GM18502 (cell line): Measurements from ENCODE around the gene MAPKAPK2.

ENCODE experiments used
- ATAC-seq: cut with Tn5 transposase; IDR thresholded peaks from one replicate; pipeline ENCODE4 v1.9.1; 2021; ENCODE audit warnings: mild to moderate bottlenecking; ENCODE audit not compliant: unreplicated experiment, poor library complexity

Gene MAPKAPK2

DNA sequence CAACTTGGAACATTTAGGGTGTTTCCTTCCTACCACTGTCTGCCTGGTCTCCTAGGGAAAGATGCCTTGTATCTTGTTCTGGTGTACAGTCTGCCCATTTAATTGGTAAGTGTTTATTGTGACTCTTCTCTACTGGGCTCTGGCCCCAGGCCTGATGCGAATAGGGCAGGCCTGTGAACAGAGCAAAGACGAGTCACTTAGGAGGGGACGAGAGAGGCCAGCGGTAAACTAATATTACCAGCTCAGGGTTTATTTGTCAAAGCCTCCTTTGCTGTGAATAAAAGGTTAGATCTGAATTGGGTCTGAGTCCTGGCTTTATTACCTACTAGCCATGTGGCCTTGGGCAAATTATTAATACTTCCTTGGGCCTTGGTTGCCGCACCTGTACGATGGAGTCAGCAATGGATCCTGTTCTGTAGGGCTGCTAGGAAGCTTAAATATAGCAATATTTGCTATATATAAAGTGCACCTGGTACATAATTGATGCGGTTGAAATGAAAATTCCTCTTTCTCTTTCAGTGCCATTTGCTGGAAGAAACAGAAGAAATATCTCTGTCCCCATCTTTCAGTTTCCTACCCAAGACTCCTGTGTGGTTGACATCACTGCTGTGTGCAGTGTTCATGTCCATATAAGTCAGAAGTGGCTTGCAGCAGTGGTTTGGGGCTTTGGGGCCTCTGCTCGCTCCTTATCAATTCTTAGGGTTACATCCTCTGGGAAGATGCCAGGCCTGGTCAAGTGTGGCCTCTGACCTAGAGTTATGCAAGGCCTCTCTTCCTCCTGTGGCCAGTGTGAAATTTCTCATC is 32.4 kb downstream of the MAPKAPK2 start:
- ATAC-seq: peak; percentile 81

DNA sequence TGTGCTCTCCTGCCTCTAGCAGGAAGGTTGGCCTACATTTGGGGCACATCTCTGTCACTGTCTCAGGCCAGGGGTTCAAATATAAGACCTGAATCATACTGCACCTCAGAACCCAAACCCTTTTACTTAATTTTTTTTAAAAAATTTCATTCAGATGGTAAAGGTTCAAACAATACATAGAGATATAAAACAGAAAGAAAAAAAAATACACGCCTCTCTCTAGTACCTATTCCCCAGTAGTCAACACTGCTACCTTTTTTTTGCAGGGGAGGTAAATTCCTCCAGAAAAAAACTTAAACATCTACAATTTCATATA is 32.9 kb downstream of the MAPKAPK2 start:
- ATAC-seq: no peak

DNA sequence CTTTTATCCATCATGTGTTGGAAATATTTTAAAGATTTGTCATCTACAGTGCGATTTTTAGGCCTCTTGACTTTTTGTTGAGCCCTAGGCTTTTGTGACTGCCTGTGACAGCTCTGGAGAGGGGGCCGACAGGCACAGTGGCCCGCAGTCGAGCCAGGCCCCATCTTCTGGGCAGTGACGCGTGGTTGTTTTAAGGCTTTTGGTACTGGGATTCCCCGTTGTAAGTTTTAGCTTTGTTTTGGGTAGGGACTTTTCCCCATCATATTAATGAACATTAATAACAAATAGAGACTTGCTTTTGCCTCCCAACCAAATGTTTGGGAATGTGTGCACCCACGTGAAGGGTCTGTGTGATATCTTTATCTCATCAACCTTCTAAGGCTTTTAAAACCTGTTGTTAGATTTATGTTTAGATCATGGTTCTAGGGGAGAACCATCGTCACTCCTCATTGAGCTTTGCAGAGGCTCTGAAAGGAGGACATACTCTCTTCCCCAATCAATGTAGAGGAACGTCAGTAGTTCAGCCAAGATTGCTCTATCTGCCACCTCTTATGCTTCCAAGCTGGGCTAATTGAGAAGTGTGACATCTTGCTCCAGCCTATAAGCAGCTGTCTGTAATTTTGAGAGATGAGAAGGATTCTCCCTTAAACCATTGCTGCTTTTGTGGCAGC is 34.6 kb downstream of the MAPKAPK2 start:
- ATAC-seq: peak; percentile 41

DNA sequence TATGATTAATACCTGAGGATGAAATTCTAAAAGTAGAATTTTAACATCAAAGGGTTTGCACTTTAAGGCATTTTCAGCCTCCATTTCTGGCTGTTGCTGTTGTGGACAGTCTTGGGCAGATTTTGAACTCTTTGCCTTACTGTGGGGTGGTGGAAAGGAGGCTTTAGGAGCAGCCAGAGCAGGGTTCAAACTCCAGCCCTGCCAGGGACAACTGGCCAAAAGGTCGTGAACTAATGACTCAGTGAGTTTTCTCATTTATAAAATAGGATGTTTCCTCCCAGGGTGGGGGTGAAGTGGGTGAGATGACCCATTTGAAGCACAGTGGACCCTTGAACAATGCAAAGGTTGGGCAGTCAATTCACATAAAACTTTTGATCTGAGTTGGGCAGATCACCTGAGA is 36.7 kb downstream of the MAPKAPK2 start:
- no peak for ATAC-seq

DNA sequence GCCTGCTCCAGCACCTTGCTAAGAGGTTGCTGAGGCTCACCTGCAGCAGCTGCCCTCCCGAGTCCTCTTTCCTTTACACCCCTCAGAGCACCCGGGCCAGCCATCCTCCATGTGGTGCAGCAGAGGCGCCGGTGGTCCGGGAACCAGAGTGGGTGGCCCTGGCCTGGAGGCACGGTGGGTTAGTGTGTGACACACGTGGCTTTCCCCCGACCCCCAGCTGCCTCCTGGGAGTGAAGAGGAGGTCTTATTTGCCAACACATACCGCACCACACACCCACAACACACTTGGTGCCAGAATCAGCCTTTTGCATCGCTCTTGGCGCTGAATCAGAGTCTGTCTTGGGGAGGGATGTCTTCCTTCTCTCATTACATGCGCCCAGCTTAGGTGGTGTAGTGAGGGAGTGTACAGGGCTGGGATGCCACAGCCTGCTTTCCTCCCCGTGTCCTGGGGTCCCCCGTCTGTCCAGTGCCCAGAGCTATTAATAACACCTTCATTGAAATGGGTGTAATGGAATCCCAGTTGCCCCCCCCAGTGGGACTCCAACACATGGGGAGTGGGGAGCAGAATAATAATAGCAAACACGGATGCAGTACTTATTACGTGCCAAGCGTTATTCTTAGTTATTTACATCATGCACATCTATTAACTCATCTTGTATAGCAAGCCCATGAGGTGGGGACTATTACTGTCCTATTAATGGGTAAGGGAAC is 38.2 kb downstream of the MAPKAPK2 start:
- ATAC-seq: no peak

DNA sequence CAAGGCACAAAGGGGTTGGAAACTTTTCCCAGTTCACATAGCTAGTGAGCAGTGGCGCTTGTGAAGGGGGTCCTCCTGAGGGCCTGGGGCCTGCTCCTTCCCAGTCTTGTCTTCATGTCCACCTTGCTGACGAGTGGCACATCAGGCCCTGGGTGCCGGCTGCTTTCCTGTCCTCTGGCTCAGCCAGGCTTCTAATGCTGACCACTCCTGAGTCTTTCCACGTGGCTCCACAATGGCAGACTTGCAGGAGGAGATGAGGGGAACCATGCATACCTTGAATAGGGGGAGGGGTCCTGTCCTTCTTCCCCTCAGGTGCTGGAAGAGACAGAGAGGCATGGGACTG is 38.7 kb downstream of the MAPKAPK2 start:
- no peak for ATAC-seq

DNA sequence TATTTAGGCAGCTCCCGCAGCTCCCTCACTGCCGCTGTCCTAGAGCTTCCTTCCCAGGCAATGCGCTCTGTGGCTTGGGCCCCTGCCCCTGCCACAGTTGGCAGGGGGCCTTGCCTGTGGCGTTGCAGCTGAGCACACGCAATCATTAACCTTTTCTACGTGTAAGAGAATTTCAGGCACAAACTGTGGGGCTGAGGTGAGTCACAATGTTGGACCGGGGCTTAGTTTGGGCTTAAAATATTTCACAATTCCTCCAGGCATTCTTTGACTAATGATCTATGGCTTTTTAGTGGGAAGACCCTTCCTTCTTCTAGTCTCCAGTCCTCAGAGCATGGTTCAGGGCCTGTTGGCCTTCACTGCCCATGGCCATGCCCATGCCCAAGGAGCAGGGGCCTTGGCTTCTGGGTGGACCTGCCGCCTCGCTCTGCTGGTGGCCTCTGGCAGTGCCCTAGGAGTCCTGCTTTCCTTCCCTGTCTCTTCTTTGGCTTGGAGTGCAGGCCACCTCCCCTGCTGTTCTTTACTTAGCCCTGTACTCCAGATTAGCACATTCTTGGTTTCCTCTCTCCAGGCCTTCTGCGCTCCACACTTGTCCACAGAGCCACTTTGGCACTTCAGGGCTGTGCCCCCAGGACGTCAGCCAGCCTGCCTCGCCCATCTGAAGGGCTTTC is 39.2 kb downstream of the MAPKAPK2 start:
- ATAC-seq: no peak

DNA sequence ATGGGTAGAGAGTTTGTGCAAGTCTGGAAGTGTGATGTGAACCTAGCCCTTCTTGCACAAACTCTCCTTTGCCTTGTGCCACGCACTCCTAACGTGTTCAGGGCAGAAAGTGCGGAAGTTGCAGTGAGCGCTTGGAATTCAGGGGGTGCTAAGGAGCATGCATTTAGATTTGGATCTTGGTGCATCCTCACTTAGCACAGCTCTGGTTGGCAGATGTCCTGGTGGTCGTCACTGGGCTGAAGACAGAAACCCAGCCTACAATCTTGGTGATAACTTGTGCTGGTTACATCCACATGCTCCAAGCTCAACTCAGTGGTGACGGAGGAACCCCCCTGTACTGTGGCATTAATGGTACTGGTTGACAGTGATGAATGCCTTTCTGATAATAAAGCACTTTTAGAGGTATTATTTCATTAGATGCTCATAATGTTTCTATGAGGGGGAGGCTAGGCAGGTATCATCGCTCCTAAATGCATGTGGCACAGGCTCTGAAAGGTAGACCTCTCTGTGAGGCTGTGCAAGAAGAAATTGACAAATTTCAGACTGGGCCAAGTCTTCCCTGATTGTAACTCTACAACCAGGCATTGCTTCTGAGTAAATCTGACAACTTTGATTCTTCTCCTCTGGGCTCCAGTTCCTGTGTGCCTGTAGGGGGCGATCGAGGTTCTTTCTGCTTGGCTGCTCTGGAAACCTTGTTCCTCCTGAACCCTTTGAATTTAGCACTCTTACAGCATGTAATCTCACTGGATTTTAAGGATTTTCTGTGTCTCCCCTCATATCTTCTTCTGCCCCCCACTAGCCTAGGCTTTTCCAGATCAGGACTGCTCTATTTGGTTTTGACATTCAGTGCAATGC is 40.6 kb downstream of the MAPKAPK2 start:
- ATAC-seq: no peak

DNA sequence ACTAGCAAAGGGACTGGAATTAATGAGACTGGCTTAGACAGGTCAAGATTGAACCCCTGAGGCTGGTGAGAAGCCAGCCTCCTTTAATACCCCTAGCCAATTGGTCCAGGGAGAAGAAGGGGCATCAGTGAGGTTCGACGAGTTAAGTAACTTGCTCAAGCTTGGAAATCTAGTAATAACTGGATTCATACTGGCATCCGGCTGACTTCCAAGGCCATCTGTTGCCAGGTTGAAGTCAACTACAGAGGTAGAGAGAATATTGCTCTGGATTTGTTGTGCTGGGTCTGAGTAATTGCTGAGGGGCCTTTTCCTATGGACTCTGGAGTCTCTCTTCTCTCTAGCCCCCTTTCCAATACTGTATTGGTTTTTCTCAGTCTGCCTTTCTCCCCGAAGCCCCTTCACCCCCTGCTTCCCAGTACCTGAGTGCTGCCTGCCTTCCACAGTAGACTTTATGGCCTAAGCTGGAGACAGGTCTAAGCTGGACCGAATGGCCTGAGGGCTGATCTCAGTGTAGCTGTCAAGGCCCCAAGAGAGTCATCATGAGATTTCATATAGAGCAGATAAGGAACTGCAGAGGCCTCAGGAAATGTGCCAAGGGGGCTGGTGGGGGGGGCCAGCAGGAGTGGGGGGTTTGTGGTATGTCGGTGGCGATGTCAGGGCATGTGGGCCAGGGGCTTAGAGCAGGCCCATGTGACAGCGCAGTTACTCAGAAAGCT is 43.4 kb downstream of the MAPKAPK2 start:
- ATAC-seq: no peak

DNA sequence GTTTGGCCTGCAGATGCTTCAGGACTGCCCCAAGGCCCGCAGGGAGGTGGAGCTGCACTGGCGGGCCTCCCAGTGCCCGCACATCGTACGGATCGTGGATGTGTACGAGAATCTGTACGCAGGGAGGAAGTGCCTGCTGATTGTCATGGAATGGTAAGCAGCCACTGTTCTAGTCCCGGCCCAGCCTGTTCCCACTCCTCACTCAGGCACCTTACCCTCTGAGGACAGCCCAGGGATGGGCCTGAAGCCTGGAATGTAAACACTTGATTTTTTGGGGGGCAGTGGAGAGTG is 43.9 kb downstream of the MAPKAPK2 start:
- ATAC-seq: no peak

DNA sequence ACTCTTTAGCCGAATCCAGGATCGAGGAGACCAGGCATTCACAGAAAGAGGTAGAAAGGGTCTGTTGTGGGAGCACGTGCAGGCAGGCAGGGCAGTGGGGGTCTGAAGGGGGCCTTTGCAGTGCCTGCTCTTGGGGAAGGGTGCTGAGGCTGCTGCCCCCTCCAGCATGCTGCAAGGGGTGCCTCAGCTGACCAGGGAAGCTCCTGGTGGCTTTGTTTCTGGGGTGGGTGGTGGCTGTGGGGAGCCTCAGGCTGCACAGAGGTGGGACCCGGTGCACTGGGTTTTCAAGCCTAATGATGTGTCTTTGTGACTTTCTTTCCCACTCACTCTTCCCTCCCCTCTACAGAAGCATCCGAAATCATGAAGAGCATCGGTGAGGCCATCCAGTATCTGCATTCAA is 44.3 kb downstream of the MAPKAPK2 start:
- no peak for ATAC-seq

DNA sequence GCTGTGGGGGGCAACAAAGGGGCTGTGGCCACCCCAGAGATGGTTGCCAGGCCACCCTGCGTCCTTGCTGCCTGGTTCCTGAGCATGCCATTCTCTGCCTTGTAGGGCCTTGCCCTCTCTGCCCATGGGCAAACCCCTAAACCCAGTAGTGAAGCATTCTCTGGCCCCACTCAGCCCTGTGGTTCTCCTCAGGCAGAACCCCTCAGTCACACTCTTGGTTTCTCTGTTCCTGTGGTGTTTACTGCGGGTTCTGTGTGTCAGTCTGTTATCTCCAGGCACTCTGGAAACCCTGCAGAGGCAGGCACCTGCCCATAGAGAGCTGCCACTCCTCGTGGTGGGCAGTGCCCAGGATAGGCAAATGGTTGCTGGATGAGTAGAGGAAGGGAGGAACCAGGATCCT is 44.8 kb downstream of the MAPKAPK2 start:
- no peak for ATAC-seq

DNA sequence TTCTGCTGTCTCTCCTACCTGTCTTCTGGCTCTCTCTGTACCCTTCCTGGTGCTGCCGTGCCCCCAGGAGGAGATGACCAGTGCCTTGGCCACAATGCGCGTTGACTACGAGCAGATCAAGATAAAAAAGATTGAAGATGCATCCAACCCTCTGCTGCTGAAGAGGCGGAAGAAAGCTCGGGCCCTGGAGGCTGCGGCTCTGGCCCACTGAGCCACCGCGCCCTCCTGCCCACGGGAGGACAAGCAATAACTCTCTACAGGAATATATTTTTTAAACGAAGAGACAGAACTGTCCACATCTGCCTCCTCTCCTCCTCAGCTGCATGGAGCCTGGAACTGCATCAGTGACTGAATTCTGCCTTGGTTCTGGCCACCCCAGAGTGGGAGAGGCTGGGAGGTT is 47.8 kb downstream of the MAPKAPK2 start:
- ATAC-seq: no peak

DNA sequence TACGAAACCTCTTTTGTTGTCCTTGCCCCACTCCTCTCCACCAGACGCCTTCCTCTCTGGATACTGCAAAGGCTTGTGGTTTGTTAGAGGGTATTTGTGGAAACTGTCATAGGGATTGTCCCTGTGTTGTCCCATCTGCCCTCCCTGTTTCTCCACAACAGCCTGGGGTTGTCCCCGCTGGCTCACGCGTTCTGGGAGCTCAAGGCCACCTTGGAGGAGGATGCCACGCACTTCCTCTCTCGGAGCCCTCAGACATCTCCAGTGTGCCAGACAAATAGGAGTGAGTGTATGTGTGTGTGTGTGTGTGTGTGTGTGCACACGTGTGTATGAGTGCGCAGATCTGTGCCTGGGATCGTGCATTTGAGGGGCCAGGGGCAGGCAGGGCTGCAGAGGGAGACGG is 48.3 kb downstream of the MAPKAPK2 start:
- ATAC-seq: no peak

DNA sequence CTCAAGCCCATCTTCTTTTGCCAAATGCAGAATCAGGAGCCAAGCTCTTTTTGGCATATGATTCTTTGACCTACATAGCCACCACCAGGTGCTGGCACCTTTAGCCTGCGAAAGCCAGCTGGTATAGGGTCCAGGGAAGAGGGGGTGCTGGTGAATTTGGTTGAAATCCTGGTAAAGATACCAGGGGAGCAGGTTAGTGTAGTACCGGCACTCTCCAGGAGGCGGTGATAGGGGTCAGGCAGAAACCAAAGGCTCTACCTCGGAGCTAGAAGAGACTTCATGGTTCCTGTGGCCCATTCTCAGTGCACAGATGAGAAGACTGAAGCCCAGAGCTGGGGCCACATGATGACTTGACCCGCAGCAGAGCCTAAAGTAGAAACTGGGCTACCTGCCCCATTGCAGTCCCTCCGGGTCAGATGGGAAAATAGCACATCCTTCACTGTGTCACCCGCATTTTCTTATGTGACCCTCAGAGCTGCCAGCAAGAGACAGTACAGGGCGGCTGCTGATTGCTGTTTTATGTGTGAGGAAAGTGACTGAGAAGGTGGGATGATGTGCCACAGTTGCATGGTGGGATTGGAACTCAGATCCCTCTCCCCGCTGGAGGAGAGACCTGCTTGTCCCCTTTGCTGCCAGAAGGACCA is 49.9 kb downstream of the MAPKAPK2 start:
- ATAC-seq: no peak

DNA sequence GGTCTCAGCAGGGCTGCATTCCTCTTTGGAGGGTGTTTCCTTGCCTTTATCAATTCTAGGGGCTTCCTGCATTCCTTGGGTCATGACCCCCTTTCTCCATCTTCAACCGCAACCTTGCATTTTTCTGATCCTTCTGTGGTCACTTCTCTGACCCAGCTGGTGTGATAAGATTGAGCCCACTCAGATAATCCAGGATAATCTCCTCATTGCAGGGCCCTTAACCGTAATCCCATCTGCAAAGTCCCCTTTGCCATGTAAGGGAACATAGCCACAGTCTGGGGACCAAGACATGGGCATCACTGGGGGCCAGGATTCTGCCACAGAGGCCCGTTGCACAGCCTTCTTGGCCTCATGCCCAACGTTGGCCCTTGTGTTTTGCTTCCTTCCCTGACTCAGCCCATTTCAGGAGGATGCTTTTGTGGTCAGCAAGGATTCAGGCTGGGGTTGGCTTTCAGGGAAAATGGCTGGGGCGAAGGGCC is 50.9 kb downstream of the MAPKAPK2 start:
- no peak for ATAC-seq

DNA sequence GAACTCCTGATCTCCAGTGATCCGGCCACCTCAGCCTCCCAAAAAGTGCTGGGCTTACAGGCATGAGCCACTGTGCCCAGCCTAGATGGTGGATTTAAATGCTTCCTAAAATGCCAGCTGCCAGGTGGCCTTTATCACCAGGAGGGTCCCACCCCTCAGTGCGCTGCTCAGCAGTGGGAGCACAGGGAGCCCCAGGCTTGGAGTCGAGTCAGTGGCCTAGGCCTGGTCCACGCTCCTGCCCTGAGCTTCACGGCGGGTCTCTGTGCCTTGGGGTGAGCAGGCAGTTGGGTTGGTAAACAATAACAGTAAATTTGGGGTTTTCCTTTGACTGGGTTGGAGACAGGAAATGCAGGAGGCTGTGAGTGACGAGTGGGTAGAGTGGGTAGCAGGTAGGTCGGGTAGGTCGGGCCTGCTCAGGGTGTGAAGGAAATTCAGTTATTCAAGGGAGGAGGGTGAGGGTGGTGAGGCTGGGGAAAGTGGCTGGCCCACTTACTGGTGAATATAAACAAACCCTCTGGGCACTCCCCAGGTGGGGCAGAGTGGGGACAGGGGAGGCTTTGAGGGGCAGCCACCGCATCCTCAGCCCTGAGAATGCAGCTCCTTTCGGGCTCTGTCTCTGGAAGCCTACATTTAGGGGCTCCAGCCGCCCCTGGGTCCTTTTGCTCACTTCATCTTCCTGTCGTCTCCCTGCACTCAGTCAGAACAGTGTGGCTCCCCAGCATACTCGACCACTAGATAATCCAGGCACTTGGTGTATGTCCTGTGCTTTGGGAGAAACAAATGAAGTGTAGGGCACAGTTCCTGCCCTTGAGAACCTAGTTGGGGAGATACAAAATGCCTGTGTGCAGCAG is 52.4 kb downstream of the MAPKAPK2 start:
- ATAC-seq: no peak

DNA sequence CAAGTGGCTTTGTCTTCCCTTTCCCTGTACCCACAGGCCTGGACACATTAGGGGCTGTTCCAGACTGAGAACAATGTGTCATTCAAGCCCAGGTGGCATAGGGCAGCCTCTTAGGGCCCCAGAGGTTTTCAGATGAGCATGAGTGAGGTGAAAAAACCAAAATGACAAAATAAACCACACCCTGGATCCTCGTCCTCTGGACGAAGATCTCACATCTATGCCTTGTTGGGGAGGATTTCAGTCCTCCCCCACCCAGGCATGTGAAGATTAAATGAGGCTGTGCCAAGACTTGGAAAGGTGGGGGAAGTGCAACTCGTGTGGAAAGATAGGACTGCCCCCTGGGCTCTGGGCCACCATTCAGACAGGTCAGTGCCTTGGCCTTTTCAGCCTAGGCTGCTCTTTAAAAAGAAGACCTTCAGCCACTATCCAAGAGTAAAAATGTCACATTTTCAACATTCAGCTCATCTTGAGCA is 53.1 kb downstream of the MAPKAPK2 start:
- ATAC-seq: no peak
